Fibroblast of the aortic adventitia (primary cell): ENCODE measurements around the gene PPBP. TPM values are rescaled to one million over a fixed set of nuclear protein-coding genes. Genes with fewer than 3 reads are reported as not detected.
"Not testable (repeated sequence)": the region's sequence is repeated elsewhere in the genome, so short reads cannot be mapped to it uniquely, and the experiment has no call there.

Experiments
- DNase-seq: peaks from one replicate; pipeline ENCODE4 v3.0.0-alpha.2; 2010; ENCODE audit warnings: low read depth
- H3K4me3 ChIP-seq: 2 replicates; pipeline ENCODE4 v1.5.1; 2011; ENCODE audit warnings: low read depth, mild to moderate bottlenecking, control low read depth, low read length, moderate library complexity
- total RNA-seq: library from RNA; depleted of rRNA; stranded (reverse); fragments of >200 nt; gene quantifications from 2 replicates; pipeline ENCODE4 v1.2.3, GENCODE V29; 2012; ENCODE audit warnings: low replicate concordance
- TF ChIP-seq, protein P1 (sequence below): IDR thresholded peaks from 2 replicates; pipeline ENCODE4 v1.5.1; 2011; ENCODE audit warnings: mild to moderate bottlenecking, low read length, control low read depth, inconsistent platforms; ENCODE audit not compliant: insufficient read depth

Gene PPBP
- total RNA-seq, 1 donor: not detected

DNA sequence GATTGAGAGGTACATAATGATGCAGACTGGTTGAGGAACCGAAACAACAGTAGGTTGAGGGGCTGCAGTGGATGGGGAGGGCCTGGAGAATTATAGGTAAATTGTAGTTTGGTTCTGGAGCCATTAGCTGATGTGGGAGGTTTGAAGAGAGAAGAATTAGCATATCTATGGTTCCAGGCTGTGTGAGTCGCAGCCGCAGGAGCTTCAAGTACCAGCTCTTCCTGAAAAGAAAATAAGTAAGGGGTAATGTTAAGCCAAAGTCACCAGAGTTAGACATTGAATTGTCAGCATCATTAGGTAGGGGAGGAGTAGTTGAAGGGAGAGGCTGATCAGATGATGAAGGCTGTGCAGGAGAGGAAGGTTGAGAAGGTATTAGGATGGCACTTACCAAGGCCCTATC is 35.6 kb downstream of the PPBP start:
- TF ChIP-seq, protein P1, sequence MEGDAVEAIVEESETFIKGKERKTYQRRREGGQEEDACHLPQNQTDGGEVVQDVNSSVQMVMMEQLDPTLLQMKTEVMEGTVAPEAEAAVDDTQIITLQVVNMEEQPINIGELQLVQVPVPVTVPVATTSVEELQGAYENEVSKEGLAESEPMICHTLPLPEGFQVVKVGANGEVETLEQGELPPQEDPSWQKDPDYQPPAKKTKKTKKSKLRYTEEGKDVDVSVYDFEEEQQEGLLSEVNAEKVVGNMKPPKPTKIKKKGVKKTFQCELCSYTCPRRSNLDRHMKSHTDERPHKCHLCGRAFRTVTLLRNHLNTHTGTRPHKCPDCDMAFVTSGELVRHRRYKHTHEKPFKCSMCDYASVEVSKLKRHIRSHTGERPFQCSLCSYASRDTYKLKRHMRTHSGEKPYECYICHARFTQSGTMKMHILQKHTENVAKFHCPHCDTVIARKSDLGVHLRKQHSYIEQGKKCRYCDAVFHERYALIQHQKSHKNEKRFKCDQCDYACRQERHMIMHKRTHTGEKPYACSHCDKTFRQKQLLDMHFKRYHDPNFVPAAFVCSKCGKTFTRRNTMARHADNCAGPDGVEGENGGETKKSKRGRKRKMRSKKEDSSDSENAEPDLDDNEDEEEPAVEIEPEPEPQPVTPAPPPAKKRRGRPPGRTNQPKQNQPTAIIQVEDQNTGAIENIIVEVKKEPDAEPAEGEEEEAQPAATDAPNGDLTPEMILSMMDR: no peak
- DNase-seq: no peak
- no peak overlapping the region for H3K4me3 ChIP-seq

DNA sequence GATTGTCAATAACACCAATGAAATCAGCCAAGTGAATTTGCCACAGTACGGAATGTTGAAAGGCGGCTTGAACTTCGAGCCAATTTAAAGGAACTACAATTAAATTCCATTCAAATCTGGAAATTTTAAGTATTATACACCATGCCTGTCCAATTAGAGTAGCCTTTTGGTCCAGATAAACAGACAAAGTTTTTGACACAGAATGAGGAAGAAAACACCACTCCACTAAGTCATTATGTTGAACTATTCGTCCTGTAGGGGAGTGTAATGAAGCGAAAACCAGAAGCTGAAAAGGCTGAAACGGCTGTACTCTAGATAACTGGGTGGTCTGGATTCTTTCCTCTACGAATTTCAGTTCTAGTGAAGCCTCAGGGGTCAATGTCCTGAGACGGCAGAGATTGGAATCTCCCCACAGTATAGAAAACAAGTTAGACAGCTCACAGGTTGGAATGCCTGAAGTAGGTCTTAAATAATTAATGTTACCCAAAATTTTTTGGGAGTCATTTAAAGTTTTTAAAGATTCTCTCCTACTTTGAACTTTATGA is 37.5 kb downstream of the PPBP start:
- DNase-seq, H3K4me3 ChIP-seq: not testable (repeated sequence)

DNA sequence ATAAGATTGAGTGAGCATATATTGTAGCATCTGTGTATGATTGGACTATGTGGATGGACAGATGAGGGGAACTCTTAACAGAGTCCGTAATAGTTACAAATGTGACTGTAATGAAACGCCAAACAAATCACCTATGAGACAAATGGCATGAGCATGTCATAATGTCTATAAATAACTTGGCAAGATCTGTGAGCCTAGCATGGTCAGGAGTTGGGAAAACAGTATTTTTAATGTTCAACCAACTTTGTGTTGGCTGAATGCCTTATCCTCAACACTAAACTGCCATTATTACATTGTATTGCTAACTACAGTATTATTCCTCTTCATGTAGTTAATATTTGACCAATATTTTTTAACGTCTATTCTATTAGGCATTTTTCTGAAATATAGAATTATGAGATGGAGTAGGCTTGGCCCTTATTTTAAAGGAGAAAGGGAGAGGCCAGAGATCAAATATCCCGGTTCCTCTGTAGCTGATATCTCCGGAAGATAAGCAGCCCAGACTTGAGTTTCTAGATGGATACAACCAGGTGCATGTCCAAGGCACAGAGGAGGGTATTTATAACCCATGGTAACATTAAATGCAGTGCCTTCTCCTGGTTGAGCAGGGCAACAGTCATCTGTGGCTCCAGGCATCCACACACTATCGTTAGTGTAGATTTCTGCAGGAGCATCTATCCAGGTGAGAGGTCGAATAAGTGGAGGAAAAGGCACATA is 38.8 kb downstream of the PPBP start:
- DNase-seq: no peak
- TF ChIP-seq, protein P1: no peak
- H3K4me3 ChIP-seq: no peak overlapping the region

DNA sequence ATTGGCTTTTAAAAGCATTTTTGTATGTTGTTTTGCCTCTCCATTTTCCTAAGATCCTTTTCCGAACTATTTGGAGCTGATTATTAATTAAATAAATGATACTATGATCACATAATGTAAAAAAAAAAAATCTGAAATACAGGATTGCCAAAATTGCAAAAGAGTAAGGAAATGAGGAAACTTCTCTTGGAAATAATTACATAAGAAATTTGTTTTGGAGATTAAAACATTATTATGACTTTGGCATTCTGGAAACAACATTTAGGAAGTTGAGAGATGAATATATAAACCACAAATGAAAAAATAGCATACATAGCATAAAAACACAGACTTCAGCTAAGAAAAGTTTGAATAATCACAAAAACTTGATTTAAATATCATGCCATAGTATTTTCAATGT is 39.7 kb downstream of the PPBP start:
- DNase-seq: no peak
- no peak overlapping the region for H3K4me3 ChIP-seq
- TF ChIP-seq, protein P1: no peak

DNA sequence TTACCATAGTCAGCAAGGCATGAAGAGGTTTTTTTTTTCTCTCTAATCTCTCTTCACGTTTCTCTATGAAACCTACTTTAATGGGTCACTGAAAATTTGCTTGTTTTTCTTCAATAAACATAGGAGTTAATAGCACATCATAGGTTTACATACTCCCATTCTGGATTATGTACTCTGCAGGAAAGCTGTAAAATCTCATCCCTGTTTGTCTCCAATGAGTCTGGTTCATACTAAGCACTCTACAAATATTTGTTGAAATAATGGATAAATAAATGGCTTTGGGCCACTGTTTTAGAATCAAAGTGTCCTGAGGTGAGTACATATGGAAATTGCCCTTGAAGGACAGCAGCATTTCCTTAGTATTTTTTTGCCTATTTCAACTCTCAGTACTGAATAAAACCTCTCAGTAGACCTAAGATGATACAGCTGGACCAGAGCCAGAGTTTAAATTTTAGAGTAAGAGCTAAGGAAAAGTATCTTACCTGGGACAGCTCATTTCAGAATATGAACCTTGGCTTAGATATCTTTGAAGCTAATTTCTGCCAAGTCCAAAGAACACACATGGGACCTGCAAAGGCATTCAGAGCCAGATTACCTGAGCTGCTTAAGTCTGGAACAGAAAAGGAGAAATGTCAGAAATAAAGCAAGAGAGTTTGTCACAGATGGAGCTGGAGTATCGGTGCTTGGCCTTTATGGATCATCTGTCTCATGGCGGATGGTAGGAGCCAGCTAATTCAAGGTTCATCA is 40.6 kb downstream of the PPBP start:
- TF ChIP-seq, protein P1: no peak
- no peak for DNase-seq
- H3K4me3 ChIP-seq: no peak overlapping the region

DNA sequence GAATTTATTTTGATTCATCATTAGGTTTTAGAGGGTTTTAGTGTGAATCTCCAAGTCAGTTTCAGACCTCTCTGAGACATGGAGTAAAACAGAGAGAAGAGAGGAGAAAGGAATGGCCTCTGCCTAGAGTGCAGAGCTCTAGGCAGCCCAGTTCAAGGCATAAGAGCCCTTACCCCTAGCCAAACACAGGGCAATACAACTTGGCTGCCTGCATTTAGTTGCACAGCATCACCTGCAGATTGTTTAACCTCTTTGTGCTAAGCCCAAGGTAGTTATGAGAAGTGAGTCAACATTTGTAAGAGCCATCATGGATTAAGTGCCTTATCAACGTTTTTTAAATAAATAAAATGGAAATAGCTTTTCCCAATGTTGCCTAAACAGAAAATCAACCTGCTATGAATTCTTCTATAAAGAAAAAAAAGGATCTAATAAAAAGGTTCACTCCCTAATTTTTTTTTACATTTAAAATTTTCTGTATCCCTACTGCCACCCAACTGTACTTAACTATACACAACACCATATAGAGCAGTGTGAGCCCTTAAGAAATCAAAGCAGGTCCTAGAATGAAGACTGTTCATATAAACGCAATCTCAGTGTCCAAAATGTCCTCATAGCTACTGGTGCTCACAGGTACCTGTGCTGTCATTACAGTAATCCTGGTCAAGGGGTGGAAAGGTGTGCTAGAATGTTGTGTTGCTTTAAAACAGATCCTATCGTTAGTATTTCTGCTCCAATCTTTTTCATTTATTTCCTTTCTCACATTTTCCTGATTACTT is 42.1 kb downstream of the PPBP start:
- TF ChIP-seq, protein P1: no peak
- H3K4me3 ChIP-seq: no peak overlapping the region
- DNase-seq: no peak

DNA sequence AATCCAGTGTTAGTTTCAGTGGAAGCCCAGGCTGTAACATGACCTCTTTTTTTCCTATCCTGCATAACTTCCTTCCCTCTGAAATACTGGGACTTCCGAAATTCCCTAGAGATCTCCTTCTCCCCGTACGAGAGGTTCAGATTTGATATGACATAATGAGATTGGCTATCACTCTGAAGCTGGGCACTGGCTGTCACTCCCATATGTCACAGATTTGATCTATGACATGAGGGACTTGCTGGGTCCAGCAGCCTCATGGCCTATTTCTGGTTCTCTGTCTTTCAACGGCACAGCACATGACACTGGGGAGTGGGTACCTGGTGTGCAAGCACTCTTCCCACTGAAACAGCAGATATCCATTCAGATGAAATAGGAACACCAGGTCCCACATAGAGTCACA is 42.9 kb downstream of the PPBP start:
- no peak overlapping the region for H3K4me3 ChIP-seq
- no peak for DNase-seq
- TF ChIP-seq, protein P1: no peak
